BJ (cell line): ENCODE data around the gene PPM1M. TPM values are rescaled to one million over a fixed set of nuclear protein-coding genes. Genes with fewer than 3 reads are reported as not detected.

Experiments used
- CTCF ChIA-PET: fragments of 350-600 bp; formaldehyde crosslinking; extraction: SDS; loops from one replicate; lab custom pipeline; 2021; ENCODE audit warnings: antibody characterized with exemption, inconsistent platforms; lab: Yijun Ruan, JAX
- POLR2A ChIA-PET: fragments of 300-600 bp; sonication (Branson Sonifier 250); formaldehyde crosslinking; extraction: SDS; loops from one replicate; lab custom pipeline; 2021; ENCODE audit warnings: antibody characterized with exemption; lab: Charles Lee
- DNase-seq: peaks from one replicate; pipeline ENCODE4 v3.0.0-alpha.2; 2011; ENCODE audit warnings: low read depth
- H3K27me3 ChIP-seq: 2 replicates; pipeline ENCODE4 v1.6.0; 2011; ENCODE audit warnings: low read length; ENCODE audit not compliant: control insufficient read depth, insufficient read depth
- H3K36me3 ChIP-seq: 2 replicates; pipeline ENCODE4 v1.5.1; 2011; ENCODE audit warnings: low read length; ENCODE audit not compliant: control insufficient read depth, insufficient read depth
- H3K4me3 ChIP-seq: 2 replicates; pipeline ENCODE4 v1.5.1; 2011; ENCODE audit warnings: low read depth, mild to moderate bottlenecking, control low read depth, low read length
- polyA plus RNA-seq: library from polyadenylated mRNA; depleted of rRNA; stranded (reverse); fragments of >200 nt; gene quantifications from 2 replicates; pipeline ENCODE4 v1.2.3, GENCODE V29; 2011
- TF ChIP-seq, protein P1 (sequence below): IDR thresholded peaks from 2 replicates; pipeline ENCODE4 v1.5.1; 2011; ENCODE audit warnings: low read depth, mild to moderate bottlenecking, control low read depth, inconsistent platforms, low read length, moderate library complexity; ENCODE audit not compliant: insufficient read depth

The PPM1M gene
- polyA plus RNA-seq, 1 experiment = 52.2 TPM

DNA sequence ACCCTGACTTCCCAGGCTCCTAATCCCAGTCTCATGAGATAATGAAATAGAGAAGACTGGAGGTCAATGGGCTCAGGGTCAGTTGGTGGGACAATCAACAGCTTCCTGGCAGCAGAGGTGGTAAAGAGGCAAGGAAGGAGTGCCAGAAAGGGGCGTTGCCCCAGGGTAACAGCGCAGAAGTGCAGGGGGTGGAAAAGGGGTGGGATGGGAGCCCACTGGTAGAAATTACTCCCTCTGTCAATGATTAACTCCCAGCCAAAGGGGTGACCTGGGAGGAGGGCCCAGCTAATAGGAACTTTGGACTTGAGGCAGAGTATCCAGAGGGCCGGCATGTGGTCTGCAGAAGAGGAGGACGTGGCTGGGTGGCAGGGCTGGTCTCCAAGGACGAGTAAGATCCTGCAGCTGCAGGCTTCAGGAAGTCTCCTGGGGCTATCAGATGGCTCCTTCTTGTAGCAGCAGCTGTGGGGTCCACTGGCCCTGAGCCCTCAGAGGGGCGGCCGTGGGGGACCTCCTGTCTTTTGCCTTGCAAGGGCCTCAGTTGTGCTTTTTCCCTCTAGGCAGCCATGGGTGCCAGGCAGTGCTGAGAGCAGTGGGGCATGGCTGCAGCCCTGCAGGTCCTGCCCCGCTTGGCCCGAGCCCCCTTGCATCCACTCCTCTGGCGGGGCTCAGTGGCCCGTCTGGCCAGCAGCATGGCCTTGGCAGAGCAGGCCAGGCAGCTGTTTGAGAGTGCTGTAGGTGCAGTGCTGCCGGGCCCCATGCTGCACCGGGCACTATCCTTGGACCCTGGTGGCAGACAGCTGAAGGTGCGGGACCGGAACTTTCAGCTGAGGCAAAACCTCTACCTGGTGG is 44.4 kb downstream of the PPM1M start:
- no peak for DNase-seq
- TF ChIP-seq, protein P1, sequence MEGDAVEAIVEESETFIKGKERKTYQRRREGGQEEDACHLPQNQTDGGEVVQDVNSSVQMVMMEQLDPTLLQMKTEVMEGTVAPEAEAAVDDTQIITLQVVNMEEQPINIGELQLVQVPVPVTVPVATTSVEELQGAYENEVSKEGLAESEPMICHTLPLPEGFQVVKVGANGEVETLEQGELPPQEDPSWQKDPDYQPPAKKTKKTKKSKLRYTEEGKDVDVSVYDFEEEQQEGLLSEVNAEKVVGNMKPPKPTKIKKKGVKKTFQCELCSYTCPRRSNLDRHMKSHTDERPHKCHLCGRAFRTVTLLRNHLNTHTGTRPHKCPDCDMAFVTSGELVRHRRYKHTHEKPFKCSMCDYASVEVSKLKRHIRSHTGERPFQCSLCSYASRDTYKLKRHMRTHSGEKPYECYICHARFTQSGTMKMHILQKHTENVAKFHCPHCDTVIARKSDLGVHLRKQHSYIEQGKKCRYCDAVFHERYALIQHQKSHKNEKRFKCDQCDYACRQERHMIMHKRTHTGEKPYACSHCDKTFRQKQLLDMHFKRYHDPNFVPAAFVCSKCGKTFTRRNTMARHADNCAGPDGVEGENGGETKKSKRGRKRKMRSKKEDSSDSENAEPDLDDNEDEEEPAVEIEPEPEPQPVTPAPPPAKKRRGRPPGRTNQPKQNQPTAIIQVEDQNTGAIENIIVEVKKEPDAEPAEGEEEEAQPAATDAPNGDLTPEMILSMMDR = no peak
- Histone ChIP-seq H3K36me3 (peaks cover 18% of the 10 kb centered on the region), H3K4me3 (no peak overlapping the region), H3K27me3 (no peaks in the 10 kb centered on the region)
- CTCF ChIA-PET = interaction anchor here (1.1 to 7.3 kb wide), 6 partner anchors 9 to 140 kb away, joined by 3 to 65 read pairs (median 10); no protein-coding TSS in a partner anchor
- POLR2A ChIA-PET = interaction anchor here (0.5 kb wide), 1 partner anchor 93 kb away, joined by 3 read pairs; no protein-coding TSS in a partner anchor

DNA sequence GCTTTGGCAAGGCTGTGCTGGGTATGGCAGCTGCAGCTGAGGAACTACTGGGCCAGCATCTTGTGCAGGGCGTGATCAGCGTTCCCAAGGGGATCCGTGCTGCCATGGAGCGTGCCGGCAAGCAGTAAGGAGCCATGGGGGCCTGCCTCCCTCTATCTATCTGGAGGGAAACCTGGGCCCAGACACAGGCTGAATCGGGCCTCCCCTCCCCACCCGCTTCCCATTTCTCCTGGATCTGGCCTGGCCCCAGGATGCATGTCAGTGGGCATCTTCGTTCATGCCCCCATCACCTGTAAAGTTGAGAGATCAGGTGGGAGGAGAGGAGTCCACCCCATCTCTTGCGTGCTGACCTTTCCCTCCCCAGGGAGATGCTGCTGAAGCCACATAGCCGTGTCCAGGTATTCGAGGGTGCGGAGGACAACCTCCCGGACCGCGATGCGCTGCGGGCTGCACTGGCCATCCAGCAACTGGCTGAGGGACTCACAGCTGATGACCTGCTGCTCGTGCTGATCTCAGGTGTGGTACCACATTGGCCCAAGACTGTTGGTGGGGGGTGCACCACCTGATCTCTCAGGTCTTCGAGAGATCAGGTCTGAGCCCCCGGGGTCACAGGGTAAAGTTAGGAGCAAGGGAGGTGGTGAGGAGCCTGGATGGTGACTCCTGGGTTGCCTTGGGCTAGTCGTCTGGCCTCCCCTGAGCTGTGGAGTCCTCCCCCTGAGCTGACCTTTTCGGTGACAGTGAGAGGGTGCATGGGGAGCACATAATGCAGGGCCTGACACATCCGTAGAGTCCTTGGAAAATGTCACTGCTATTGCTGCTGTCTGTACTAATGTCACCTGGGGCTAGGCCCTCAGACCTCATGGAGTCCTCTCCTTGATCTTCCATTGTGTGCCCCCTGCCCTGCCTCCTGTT is 45.3 kb downstream of the PPM1M start:
- CTCF ChIA-PET = interaction anchor here (0.8 to 7.3 kb wide), 8 partner anchors 37 to 94 kb away, joined by 3 to 65 read pairs (median 6); partner anchors contain the start of gene TLR9
- Histone ChIP-seq H3K27me3 (no peaks in the 10 kb centered on the region), H3K4me3 (no peak overlapping the region), H3K36me3 (peaks cover 18% of the 10 kb centered on the region)
- TF ChIP-seq, protein P1 = no peak
- DNase-seq = no peak
- POLR2A ChIA-PET = no interaction called here

DNA sequence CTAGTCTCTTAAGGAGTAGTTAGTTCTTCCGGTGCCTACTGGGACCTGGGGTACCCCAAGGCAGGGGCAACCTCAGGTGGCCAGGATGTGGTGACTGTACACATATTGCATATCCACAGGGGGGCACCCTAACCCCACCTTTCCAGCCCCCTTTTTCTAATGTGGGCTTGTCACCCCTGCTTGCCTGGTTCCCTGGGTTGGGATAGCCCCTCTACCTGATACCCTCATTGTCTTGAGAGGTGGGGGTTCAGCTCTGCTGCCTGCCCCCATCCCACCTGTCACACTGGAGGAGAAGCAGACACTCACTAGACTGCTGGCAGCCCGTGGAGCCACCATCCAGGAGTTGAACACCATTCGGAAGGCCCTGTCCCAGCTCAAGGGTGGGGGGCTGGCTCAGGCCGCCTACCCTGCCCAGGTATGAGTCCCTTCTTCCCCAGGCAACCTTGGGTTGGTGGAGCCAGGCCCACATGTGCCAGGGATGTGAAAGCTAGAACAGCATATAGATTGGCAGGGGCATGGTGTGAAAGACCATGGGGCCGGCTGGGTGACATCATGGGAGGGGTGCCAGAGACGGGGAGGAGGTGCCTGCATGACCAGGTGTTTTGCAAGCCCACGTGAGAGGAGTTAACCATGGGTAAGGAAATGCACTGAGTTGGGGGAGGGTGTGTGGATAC is 46.1 kb downstream of the PPM1M start:
- TF ChIP-seq, protein P1 = peak; percentile 57
- Histone ChIP-seq H3K36me3 (peaks cover 18% of the 10 kb centered on the region), H3K4me3 (no peak overlapping the region), H3K27me3 (no peaks in the 10 kb centered on the region)
- no peak for DNase-seq
- ChIA-PET POLR2A (no interaction called here), CTCF (interaction anchor here (0.8 to 7.3 kb wide), 11 partner anchors 36 to 155 kb away, joined by 3 to 65 read pairs (median 4); partner anchors contain the start of gene TLR9)

DNA sequence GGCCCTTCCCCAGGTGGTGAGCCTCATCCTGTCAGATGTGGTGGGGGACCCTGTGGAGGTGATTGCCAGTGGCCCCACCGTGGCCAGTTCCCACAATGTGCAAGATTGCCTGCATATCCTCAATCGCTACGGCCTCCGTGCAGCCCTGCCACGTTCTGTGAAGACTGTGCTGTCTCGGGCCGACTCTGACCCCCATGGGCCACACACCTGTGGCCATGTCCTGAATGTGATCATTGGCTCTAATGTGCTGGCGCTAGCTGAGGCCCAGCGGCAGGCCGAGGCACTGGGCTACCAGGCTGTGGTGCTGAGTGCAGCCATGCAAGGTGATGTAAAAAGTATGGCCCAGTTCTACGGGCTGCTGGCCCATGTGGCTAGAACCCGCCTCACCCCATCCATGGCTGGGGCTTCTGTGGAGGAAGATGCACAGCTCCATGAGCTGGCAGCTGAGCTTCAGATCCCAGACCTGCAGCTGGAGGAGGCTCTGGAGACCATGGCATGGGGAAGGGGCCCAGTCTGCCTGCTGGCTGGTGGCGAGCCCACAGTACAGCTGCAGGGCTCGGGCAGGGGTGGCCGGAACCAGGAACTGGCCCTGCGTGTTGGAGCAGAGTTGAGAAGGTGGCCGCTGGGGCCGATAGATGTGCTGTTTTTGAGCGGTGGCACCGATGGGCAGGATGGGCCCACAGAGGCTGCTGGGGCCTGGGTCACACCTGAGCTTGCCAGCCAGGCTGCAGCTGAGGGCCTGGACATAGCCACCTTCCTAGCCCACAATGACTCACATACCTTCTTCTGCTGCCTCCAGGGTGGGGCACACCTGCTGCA is 46.9 kb downstream of the PPM1M start:
- ChIA-PET CTCF (interaction anchor here (0.8 to 7.3 kb wide), 10 partner anchors 22 to 154 kb away, joined by 3 to 65 read pairs (median 4); partner anchors contain the start of gene TLR9), POLR2A (no interaction called here)
- H3K36me3 ChIP-seq = peaks cover 18% of the 10 kb centered on the region
- no peak overlapping the region for H3K4me3 ChIP-seq
- no peak for DNase-seq
- no peaks in the 10 kb centered on the region for H3K27me3 ChIP-seq
- TF ChIP-seq, protein P1 = no peak
